Gastroesophageal sphincter (tissue), 3 donors: ENCODE results near the gene SCN8A.

Experiments
- EP300 ChIP-seq: sonication (generic); formaldehyde crosslinking; IDR thresholded peaks from one replicate; pipeline ENCODE4 v1.6.1; 2017; ENCODE audit warnings: antibody characterized with exemption, mild to moderate bottlenecking
- POLR2A ChIP-seq, 2 donors: fragments of 450-650 bp; IDR thresholded peaks; one replicate each; pipeline ENCODE4 v1.6.1; 2017; ENCODE audit warnings: antibody characterized with exemption in 2 of 2, mild to moderate bottlenecking in 2 of 2, moderate library complexity in 1 of 2
- POLR2AphosphoS5 ChIP-seq: sonication (generic); formaldehyde crosslinking; IDR thresholded peaks from one replicate; pipeline ENCODE4 v1.6.1; 2017; ENCODE audit warnings: antibody characterized with exemption
- TF ChIP-seq, protein P1 (sequence below), 4 experiments: fragments of 200-600 bp in 2 of 4; fragments of 450-650 bp in 2 of 4; sonication (generic) in 1 of 4; IDR thresholded peaks; one replicate each; pipeline ENCODE4 v1.5.1; 2017 to 2019; ENCODE audit warnings: antibody characterized with exemption in 4 of 4, mild to moderate bottlenecking in 2 of 4, moderate library complexity in 2 of 4

DNA sequence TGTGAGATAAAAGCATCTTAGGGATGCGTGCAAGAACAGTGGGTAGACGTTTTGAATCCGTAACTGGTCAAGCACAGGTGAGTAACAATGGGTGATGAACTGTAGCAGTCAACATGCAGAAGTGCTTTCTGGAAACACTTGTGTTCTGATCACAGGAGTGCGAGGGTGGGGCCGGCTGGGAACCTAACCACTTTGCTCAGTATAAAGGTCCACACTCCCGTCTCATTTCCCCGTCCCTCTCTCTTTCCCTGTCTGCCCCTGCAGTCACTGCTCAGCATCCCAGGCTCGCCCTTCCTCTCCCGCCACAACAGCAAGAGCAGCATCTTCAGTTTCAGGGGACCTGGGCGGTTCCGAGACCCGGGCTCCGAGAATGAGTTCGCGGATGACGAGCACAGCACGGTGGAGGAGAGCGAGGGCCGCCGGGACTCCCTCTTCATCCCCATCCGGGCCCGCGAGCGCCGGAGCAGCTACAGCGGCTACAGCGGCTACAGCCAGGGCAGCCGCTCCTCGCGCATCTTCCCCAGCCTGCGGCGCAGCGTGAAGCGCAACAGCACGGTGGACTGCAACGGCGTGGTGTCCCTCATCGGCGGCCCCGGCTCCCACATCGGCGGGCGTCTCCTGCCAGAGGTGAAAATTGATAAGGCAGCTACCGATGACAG, 130.4 kb downstream of the SCN8A start:
- TF ChIP-seq, protein P1, sequence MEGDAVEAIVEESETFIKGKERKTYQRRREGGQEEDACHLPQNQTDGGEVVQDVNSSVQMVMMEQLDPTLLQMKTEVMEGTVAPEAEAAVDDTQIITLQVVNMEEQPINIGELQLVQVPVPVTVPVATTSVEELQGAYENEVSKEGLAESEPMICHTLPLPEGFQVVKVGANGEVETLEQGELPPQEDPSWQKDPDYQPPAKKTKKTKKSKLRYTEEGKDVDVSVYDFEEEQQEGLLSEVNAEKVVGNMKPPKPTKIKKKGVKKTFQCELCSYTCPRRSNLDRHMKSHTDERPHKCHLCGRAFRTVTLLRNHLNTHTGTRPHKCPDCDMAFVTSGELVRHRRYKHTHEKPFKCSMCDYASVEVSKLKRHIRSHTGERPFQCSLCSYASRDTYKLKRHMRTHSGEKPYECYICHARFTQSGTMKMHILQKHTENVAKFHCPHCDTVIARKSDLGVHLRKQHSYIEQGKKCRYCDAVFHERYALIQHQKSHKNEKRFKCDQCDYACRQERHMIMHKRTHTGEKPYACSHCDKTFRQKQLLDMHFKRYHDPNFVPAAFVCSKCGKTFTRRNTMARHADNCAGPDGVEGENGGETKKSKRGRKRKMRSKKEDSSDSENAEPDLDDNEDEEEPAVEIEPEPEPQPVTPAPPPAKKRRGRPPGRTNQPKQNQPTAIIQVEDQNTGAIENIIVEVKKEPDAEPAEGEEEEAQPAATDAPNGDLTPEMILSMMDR (IDR thresholded peaks at IDR 0.05): peak in 2 of 4 experiments; percentile 14 to 26
- TF ChIP-seq POLR2A (IDR thresholded peaks at IDR 0.05) (no peak), POLR2AphosphoS5 (no peak), EP300 (no peak)
